WERI-Rb-1 (cell line): ENCODE measurements around the gene ENTPD1.

ENCODE experiments used
- DNase-seq: peaks from one replicate; pipeline ENCODE4 v3.0.0-alpha.2; 2020
- H3K27ac ChIP-seq: fragments of 250-450 bp; sonication (Bioruptor Pico); 2 replicates; pipeline ENCODE4 v1.5.1; 2020; ENCODE audit warnings: mild to moderate bottlenecking, moderate library complexity
- H3K27me3 ChIP-seq: fragments of 250-450 bp; sonication (Bioruptor Pico); 2 replicates; pipeline ENCODE4 v1.5.1; 2021; ENCODE audit warnings: mild to moderate bottlenecking, low read depth, moderate library complexity; ENCODE audit not compliant: insufficient read depth, severe bottlenecking
- H3K36me3 ChIP-seq: fragments of 250-450 bp; sonication (Bioruptor Pico); 2 replicates; pipeline ENCODE4 v1.5.1; 2020; ENCODE audit warnings: mild to moderate bottlenecking, moderate library complexity
- H3K4me3 ChIP-seq: 2 replicates; pipeline ENCODE4 v1.5.1; 2011; ENCODE audit warnings: low read depth, mild to moderate bottlenecking, control low read depth, low read length
- H3K9me3 ChIP-seq: fragments of 250-450 bp; sonication (Bioruptor Pico); 2 replicates; pipeline ENCODE4 v1.5.1; 2021; ENCODE audit warnings: mild to moderate bottlenecking, moderate library complexity; ENCODE audit not compliant: severe bottlenecking
- CTCF ChIP-seq: IDR thresholded peaks from 2 replicates; pipeline ENCODE4 v1.5.1; 2011; ENCODE audit warnings: low read depth, mild to moderate bottlenecking, control low read depth, inconsistent platforms, low read length

The ENTPD1 gene

GRCh38 chr10:95789902-95790301, 33.9 kb downstream of the ENTPD1 start:
- Histone ChIP-seq H3K4me3 (no peak overlapping the region), H3K27ac (no peak overlapping the region), H3K9me3 (no peaks in the 10 kb centered on the region), H3K36me3 (no peaks in the 10 kb centered on the region), H3K27me3 (no peaks in the 10 kb centered on the region)
- no peak for DNase-seq
- no peak for TF ChIP-seq CTCF

DNA sequence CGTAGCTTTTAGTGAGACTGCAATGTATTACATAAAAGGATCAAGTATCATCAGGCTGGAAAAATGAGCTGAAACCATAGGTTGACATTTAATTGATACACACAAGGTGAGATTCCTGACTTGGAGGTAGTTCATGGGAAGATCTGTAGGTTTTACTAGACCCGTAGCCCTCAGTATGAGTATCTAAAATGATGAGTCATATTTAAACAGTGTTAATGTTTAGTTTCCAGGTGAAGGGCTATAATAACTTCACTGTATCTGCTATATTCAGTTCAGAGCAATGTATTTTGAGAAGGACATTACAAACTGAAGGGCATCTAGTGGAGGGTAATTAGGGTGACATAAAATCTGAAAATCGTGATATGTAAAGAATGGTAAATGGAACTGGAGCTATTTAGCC, 35.0 kb downstream of the ENTPD1 start:
- Histone ChIP-seq H3K36me3 (no peaks in the 10 kb centered on the region; the same call in 1 of the 2 replicates), H3K27me3 (no peaks in the 10 kb centered on the region), H3K27ac (no peak overlapping the region), H3K9me3 (no peaks in the 10 kb centered on the region), H3K4me3 (no peak overlapping the region)
- TF ChIP-seq CTCF, result no peak
- DNase-seq, result no peak

GRCh38 chr10:95791425-95791979, 35.5 kb downstream of the ENTPD1 start:
- no peak for TF ChIP-seq CTCF
- Histone ChIP-seq H3K27ac (no peak overlapping the region), H3K27me3 (no peaks in the 10 kb centered on the region), H3K36me3 (no peaks in the 10 kb centered on the region; the same call in 1 of the 2 replicates), H3K4me3 (no peak overlapping the region), H3K9me3 (no peaks in the 10 kb centered on the region)
- DNase-seq, result no peak

DNA sequence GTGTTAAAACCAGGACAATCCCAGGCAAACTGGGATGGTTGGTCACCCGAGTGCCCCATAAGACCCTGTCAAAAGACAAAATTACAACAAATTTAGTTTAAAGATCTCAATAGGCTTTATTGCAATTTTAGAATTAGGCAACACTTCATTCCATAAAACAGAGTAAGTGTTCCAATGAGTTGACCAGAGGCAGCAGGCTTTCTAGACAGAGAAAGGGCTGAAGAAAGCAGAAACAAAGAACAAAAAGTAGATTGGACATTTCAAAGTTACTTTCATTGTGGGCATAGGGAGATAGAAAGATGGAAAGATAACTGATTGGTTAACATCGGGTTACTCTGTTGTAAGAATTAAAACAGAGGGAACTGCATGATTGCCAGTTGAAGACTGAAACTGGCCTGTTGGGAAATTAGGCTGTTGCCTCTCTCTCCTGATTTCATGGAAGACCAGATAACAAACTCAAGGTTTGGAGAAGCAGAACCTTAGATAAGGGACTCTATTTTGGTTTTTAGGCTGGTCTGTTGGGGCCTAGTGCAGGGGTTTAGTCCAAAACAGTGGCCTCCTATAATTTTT, 36.3 kb downstream of the ENTPD1 start:
- Histone ChIP-seq H3K9me3 (no peaks in the 10 kb centered on the region), H3K27ac (no peak overlapping the region), H3K4me3 (no peak overlapping the region), H3K27me3 (no peaks in the 10 kb centered on the region), H3K36me3 (no peaks in the 10 kb centered on the region; the same call in 1 of the 2 replicates)
- TF ChIP-seq CTCF, result no peak
- DNase-seq, result no peak

DNA sequence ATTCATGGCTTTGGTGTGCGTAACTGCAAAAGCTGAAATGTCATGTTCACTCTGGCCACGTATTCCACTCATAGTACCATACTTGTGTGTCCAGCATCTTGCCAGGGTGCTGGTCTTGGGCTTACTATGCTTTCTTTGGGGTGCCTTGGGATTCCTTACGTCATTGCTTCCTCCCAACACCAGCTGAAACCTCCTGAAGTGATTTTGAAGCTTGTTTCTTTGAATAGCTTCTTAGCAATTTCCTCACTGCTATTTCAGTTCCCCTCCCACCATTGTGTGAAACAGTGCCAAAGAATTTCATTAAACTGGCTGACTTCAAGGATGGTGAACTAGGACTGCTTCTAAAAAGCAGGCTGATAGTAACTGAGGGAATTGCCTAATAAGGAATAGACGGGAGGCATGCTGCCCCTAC, 36.9 kb downstream of the ENTPD1 start:
- H3K27me3 ChIP-seq, result no peaks in the 10 kb centered on the region
- no peaks in the 10 kb centered on the region for H3K9me3 ChIP-seq
- no peak for DNase-seq
- H3K36me3 ChIP-seq, result no peaks in the 10 kb centered on the region; the same call in 1 of the 2 replicates
- no peak overlapping the region for H3K27ac ChIP-seq
- no peak for TF ChIP-seq CTCF
- H3K4me3 ChIP-seq, result no peak overlapping the region
